ENCODE results near the gene PVALEF. TPM values are rescaled to one million over a fixed set of nuclear protein-coding genes. Genes with fewer than 3 reads are reported as not detected.

The PVALEF gene
- total RNA-seq, 1 donor from 2014 or later: not detected

DNA sequence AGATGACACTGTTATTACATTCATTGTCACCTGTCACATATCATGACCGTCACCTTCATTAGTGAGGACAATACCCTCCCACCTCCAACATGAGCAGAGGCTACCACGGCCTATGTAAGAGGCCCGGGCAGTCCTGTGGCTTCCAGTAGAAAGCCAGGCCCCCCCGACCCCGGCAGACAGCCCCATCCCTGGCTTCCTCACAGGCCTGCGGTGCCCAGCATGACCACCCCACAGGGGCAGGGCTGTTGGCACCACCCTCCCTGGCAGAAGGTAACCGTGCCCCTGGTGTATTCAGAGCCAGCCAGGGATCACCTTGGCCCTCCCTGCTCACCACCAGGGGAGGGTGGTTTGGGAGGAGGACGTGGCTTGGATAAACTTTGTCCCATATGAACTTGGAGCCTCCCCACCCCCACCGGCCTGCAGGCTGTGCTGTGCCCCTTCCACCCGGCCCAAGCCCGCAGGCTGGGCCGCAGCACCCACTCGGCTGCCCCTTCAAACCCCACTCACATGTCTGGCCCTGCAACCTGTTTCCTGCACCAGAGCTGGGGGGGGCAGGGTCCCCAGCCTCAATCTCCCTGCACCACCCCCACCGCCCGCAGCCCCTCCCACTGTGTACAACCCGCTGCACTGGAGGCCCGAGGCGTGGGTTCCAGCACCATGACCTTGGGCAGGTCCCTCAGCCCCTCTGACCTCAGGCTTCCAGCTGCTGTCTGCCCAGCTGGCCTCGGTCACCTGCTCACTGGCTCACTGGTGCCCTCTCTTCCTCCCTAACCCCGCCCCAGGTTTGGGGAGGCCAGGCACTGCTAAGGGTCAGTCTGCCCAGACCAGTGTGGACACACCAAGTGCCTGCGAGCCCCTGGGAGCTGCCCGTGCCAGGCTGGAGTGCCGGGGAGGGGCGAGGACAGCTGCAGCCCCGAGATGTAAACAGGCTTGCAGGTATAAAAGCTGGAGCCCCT is 13.1 kb downstream of the PVALEF start:
- no peak overlapping the region for H3K27ac ChIP-seq
- DNase-seq (ENCODE audit: extremely low spot score in 2 of 2): no peak
- no peaks in the 10 kb centered on the region for H3K4me1 ChIP-seq
- no peaks in the 10 kb centered on the region for H3K27me3 ChIP-seq
- H3K36me3 ChIP-seq: no peaks in the 10 kb centered on the region
- H3K4me3 ChIP-seq: no peak overlapping the region
- intact Hi-C loops (cut with DNase I): no loop called here
- TF ChIP-seq POLR2AphosphoS5 (IDR thresholded peaks at IDR 0.05; ENCODE audit: insufficient read depth in 1 of 2, low read depth in 1 of 2): no peak
- no peak for TF ChIP-seq POLR2A (IDR thresholded peaks at IDR 0.05)
- TF ChIP-seq, protein P1, sequence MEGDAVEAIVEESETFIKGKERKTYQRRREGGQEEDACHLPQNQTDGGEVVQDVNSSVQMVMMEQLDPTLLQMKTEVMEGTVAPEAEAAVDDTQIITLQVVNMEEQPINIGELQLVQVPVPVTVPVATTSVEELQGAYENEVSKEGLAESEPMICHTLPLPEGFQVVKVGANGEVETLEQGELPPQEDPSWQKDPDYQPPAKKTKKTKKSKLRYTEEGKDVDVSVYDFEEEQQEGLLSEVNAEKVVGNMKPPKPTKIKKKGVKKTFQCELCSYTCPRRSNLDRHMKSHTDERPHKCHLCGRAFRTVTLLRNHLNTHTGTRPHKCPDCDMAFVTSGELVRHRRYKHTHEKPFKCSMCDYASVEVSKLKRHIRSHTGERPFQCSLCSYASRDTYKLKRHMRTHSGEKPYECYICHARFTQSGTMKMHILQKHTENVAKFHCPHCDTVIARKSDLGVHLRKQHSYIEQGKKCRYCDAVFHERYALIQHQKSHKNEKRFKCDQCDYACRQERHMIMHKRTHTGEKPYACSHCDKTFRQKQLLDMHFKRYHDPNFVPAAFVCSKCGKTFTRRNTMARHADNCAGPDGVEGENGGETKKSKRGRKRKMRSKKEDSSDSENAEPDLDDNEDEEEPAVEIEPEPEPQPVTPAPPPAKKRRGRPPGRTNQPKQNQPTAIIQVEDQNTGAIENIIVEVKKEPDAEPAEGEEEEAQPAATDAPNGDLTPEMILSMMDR (IDR thresholded peaks at IDR 0.05): no peak
- H3K9me3 ChIP-seq: no peaks in the 10 kb centered on the region

DNA sequence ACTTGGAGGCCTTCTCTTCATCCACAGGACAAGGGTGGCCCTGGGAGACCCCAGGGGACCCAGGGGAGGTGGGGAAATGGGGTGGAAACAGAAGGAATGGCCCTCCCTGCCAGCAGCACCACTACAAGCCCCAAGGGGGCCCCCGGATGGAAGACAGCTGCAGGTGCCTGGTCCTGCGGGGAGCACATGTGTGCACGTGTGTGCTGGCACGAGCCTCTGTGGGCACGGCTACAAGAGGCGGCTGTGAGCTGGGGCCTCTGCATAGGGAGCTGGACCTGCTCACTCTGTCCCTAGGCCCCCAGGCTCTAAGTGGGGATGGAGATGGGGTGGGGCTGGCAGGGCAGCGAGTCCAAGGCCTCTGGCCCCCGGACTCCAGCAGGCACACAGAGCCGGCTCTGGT is 13.9 kb downstream of the PVALEF start:
- no peak for DNase-seq (ENCODE audit: extremely low spot score in 2 of 2)
- Histone ChIP-seq H3K27me3 (no peaks in the 10 kb centered on the region), H3K4me3 (no peak overlapping the region), H3K36me3 (no peaks in the 10 kb centered on the region), H3K4me1 (no peaks in the 10 kb centered on the region), H3K9me3 (no peaks in the 10 kb centered on the region), H3K27ac (no peak overlapping the region)
- TF ChIP-seq POLR2A (IDR thresholded peaks at IDR 0.05) (no peak), POLR2AphosphoS5 (IDR thresholded peaks at IDR 0.05; ENCODE audit: insufficient read depth in 1 of 2, low read depth in 1 of 2) (no peak)
- TF ChIP-seq, protein P1 (IDR thresholded peaks at IDR 0.05): no peak
- intact Hi-C loops (cut with DNase I): no loop called here

DNA sequence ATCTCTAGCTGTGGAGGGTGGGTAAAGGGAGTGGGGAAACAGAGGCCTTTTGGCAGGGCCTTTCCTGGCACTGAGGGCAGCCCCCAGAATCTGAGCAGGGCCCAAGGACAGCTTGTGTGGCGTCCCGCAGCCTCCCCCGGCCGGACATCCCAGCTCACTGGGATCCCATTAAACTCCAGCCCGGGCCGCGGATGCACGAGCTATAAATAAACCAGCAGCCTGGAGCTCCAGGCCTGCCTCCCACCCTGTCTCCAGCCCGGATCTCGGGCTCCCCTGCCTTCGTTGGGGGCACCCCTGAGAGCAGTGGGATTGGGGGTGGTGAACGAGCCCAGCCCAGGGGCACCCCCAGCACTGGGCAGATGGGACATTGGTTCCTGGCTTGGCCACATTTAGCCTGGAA is 14.6 kb downstream of the PVALEF start:
- Histone ChIP-seq H3K27ac (no peak overlapping the region), H3K36me3 (no peaks in the 10 kb centered on the region), H3K9me3 (no peaks in the 10 kb centered on the region), H3K4me3 (no peak overlapping the region), H3K4me1 (no peaks in the 10 kb centered on the region), H3K27me3 (no peaks in the 10 kb centered on the region)
- DNase-seq (ENCODE audit: extremely low spot score in 2 of 2): no peak
- TF ChIP-seq, protein P1 (IDR thresholded peaks at IDR 0.05): no peak
- TF ChIP-seq POLR2A (IDR thresholded peaks at IDR 0.05): no peak
- no peak for TF ChIP-seq POLR2AphosphoS5 (IDR thresholded peaks at IDR 0.05; ENCODE audit: insufficient read depth in 1 of 2, low read depth in 1 of 2)
- intact Hi-C loops (cut with DNase I): no loop called here

DNA sequence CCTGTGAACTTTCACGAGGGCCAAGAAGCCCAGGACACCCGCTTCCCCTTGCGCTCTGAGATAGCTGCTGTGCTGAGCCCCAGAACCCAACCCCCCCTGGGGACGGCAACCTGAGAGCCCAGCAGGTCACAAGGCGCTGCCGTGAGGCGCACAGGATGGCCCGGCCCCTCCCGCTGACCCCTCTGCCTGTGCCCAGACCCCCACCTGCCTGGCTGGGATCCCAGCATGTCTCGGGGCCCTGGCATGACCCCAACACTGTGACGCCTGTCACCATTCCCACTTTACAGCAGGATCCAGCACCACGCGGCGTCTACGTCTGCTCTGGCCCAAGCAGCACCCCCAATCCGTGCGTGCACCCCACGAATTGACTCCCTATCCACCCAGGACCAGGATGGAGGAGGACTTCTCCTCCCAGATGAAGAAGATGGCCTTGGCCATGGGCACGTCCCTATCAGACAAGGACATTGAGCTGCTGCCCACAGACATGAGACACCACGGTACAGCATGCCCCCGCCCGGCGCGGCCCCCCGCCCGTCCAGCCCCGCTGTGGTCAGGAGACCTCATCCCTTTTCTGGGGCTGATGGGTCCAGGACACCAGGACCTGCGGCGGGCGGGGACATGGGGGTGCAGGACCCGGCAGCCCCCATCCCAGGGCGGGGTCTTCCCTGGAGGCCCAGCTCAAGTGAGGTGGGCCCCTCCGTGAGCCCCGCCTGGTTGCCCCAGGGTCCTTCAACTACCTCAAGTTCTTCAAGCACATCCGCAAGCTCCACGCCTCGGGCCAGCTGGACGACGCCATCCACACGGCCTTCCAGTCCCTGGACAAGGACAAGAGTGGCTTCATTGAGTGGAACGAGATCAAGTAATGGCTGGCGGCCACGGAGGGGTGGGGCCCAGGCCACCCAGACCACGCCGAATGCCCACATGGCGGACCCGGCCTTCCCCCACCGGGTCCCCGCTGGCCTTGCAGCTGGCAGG is 15.8 kb downstream of the PVALEF start:
- no peak for DNase-seq (ENCODE audit: extremely low spot score in 2 of 2)
- intact Hi-C loops (cut with DNase I): no loop called here
- Histone ChIP-seq H3K9me3 (no peaks in the 10 kb centered on the region), H3K36me3 (no peaks in the 10 kb centered on the region), H3K27me3 (no peaks in the 10 kb centered on the region), H3K27ac (no peak overlapping the region), H3K4me1 (no peaks in the 10 kb centered on the region), H3K4me3 (no peak overlapping the region)
- TF ChIP-seq, protein P1 (IDR thresholded peaks at IDR 0.05): no peak
- no peak for TF ChIP-seq POLR2AphosphoS5 (IDR thresholded peaks at IDR 0.05; ENCODE audit: insufficient read depth in 1 of 2, low read depth in 1 of 2)
- no peak for TF ChIP-seq POLR2A (IDR thresholded peaks at IDR 0.05)
